Hepatocyte (in vitro differentiated cells): ENCODE measurements around the gene TWNK.

Experiments used
- CTCF ChIP-seq: fragments of 200-600 bp; sonication (generic); IDR thresholded peaks from 2 replicates; pipeline ENCODE4 v1.5.1; 2016; ENCODE audit warnings: antibody characterized with exemption, mild to moderate bottlenecking; ENCODE audit not compliant: poor library complexity
- EZH2phosphoT487 ChIP-seq: fragments of 200-600 bp; sonication (generic); IDR thresholded peaks from one replicate; pipeline ENCODE4 v1.6.1; 2018; ENCODE audit warnings: antibody characterized with exemption, mild to moderate bottlenecking, low read depth, moderate library complexity; ENCODE audit not compliant: unreplicated experiment, severe bottlenecking

- TF ChIP-seq CTCF (no peak), EZH2phosphoT487 (no peak)
These were observed 1.7 kb downstream of the TWNK start for GRCh38 chr10:100989088-100989487.
